Tongue (tissue), 1 donor: Measurements from ENCODE around the gene LDLRAD1. TPM values are rescaled to one million over a fixed set of nuclear protein-coding genes. Genes with fewer than 3 reads are reported as not detected.

ENCODE experiments used
- total RNA-seq: library from RNA; depleted of rRNA; stranded (reverse); fragments of >200 nt; gene quantifications from one replicate; pipeline ENCODE4 v1.2.3, GENCODE V29; 2014

LDLRAD1 gene
- total RNA-seq, 1 donor from 2014 or later, result not detected

Other genes starting within 250 kb of the LDLRAD1 start
- 22.0 TPM for gene NDC1, start 179.9 kb downstream of the LDLRAD1 start, total RNA-seq
- 14.1 TPM for gene YIPF1, start 128.4 kb downstream of the LDLRAD1 start, total RNA-seq
- not detected for gene DIO1, start 124.0 kb downstream of the LDLRAD1 start, total RNA-seq
- 11.1 TPM for gene IFT25, start 72.5 kb downstream of the LDLRAD1 start, total RNA-seq
- 8.0 TPM for gene LRRC42, start 71.8 kb downstream of the LDLRAD1 start, total RNA-seq
- 161 TPM for gene TMEM59, start 35.0 kb upstream of the LDLRAD1 start, total RNA-seq
- 4.8 TPM for gene TCEANC2, start 35.4 kb upstream of the LDLRAD1 start, total RNA-seq
- gene CDCP2, start 134.8 kb upstream of the LDLRAD1 start, total RNA-seq, result 0.10 TPM
- 6.1 TPM for gene CYB5RL, start 181.8 kb upstream of the LDLRAD1 start, total RNA-seq
- 34.7 TPM for gene MRPL37, start 182.0 kb upstream of the LDLRAD1 start, total RNA-seq